ENCODE measurements around the gene UBQLNL.

Gene UBQLNL

DNA sequence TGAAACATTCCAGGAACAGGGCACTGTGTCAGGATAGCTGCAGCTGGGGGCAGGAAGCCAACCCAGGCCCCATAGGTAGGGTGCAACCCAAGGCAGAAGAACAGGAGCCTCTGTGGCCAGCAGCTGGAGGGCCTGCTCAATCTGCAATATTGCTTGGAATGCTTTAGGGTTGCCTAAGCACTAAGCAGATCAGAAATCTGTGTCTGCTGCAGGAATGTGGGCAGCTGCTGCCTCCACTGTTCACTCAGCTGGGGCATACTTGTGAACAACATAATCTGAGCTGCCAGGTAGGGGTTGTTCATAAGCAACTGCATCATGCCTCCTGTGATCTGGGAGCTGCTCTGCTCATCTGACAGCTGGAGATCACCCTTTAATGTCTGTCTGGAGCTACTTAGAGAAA lies 1.7 kb downstream of the UBQLNL start:
- TF ChIP-seq, protein P1, sequence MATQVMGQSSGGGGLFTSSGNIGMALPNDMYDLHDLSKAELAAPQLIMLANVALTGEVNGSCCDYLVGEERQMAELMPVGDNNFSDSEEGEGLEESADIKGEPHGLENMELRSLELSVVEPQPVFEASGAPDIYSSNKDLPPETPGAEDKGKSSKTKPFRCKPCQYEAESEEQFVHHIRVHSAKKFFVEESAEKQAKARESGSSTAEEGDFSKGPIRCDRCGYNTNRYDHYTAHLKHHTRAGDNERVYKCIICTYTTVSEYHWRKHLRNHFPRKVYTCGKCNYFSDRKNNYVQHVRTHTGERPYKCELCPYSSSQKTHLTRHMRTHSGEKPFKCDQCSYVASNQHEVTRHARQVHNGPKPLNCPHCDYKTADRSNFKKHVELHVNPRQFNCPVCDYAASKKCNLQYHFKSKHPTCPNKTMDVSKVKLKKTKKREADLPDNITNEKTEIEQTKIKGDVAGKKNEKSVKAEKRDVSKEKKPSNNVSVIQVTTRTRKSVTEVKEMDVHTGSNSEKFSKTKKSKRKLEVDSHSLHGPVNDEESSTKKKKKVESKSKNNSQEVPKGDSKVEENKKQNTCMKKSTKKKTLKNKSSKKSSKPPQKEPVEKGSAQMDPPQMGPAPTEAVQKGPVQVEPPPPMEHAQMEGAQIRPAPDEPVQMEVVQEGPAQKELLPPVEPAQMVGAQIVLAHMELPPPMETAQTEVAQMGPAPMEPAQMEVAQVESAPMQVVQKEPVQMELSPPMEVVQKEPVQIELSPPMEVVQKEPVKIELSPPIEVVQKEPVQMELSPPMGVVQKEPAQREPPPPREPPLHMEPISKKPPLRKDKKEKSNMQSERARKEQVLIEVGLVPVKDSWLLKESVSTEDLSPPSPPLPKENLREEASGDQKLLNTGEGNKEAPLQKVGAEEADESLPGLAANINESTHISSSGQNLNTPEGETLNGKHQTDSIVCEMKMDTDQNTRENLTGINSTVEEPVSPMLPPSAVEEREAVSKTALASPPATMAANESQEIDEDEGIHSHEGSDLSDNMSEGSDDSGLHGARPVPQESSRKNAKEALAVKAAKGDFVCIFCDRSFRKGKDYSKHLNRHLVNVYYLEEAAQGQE (IDR thresholded peaks at IDR 0.05; ENCODE audit: insufficient read depth in 1 of 2, low read depth in 2 of 2, low read length in 2 of 2), result no peak
- TF ChIP-seq TAF1 (IDR thresholded peaks at IDR 0.05; ENCODE audit: borderline replicate concordance, insufficient read depth, low read length) (no peak), POLR2AphosphoS5 (IDR thresholded peaks at IDR 0.05; ENCODE audit: low read depth, low read length) (no peak), SIN3A (IDR thresholded peaks at IDR 0.05; ENCODE audit: borderline replicate concordance, insufficient read depth, low read length) (no peak), FOXP2 (optimal IDR thresholded peaks at IDR 0.05; ENCODE audit: borderline replicate concordance, extremely low read depth, extremely low read length, insufficient read depth) (no peak)

DNA sequence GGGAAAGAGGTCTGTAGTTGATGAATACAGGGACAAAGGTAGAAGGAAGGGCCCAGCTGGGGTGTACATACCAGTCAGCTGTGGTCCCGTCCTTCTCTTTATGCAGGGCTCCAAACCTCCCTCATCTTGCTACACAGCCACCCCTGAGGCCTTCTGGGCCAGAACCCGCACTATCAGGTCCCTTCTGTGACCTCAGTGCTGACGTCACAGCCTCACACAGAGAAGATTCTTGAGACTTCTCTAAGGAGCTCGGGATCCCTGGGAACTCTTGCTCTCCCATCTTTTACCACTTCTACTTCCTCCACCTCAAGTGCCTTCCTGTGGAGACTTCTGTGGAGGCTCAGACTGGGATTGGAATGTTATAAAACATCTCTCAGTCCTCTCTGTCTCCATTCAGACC lies 6.7 kb downstream of the UBQLNL start, which contains the start of gene UBQLN3:
TSS of gene UBQLN3 (minus strand) at position 155 of the 400 bp plus-strand sequence. CDS start 399 bp downstream, outside the sequence.
- TF ChIP-seq, protein P1 (IDR thresholded peaks at IDR 0.05; ENCODE audit: insufficient read depth in 1 of 2, low read depth in 2 of 2, low read length in 2 of 2), result no peak
- no peak for TF ChIP-seq SIN3A (IDR thresholded peaks at IDR 0.05; ENCODE audit: borderline replicate concordance, insufficient read depth, low read length)

DNA sequence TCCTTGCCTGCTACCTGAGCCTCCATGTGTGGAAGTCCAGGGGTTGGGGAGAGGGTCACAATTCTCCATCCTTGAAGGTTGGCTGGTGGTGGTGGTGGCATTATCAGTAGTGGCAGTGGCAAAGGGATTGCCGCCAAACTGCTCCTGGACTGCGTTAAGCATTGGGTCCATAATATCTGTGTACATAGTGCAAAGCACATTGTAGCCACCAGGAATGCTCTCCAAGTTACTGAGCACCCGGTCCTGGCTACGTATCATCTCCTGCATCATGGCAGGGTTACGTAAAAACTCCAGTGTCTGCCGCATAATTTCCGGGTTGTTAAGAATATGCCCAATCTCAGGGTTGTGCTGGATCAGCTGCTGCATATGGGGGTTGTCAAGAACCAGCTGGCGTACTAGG lies 7.9 kb downstream of the UBQLNL start:
- no peak for TF ChIP-seq POLR2AphosphoS5 (IDR thresholded peaks at IDR 0.05; ENCODE audit: low read depth, low read length)
- no peak for TF ChIP-seq SIN3A (IDR thresholded peaks at IDR 0.05; ENCODE audit: borderline replicate concordance, insufficient read depth, low read length)
- TF ChIP-seq, protein P1 (IDR thresholded peaks at IDR 0.05; ENCODE audit: insufficient read depth in 1 of 2, low read depth in 2 of 2, low read length in 2 of 2), result no peak
- TF ChIP-seq FOXP2 (optimal IDR thresholded peaks at IDR 0.05; ENCODE audit: borderline replicate concordance, extremely low read depth, extremely low read length, insufficient read depth), result no peak
- TF ChIP-seq TAF1 (IDR thresholded peaks at IDR 0.05; ENCODE audit: borderline replicate concordance, insufficient read depth, low read length), result no peak

DNA sequence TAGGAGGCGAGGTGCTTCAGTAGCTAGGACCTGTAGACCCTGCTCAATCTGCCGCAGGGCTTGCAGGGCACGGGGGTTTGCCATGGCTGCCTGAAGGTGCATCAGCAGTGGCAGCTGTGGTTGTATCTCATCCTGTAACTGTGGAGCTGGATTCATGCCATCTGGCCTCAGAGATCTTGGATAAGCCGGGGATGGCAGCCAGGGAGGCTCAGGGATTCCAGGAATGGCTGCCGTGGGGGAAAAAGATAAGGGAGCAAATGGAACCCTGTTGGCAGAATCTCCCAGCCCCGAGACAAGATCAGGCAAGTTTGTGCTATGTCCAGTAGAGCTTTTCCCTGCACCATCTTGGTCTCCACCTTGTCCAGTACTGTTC lies 8.6 kb downstream of the UBQLNL start:
- TF ChIP-seq, protein P1 (IDR thresholded peaks at IDR 0.05; ENCODE audit: insufficient read depth in 1 of 2, low read depth in 2 of 2, low read length in 2 of 2), result no peak
- TF ChIP-seq POLR2AphosphoS5 (IDR thresholded peaks at IDR 0.05; ENCODE audit: low read depth, low read length), result no peak
- TF ChIP-seq SIN3A (IDR thresholded peaks at IDR 0.05; ENCODE audit: borderline replicate concordance, insufficient read depth, low read length), result no peak
- no peak for TF ChIP-seq FOXP2 (optimal IDR thresholded peaks at IDR 0.05; ENCODE audit: borderline replicate concordance, extremely low read depth, extremely low read length, insufficient read depth)
- no peak for TF ChIP-seq TAF1 (IDR thresholded peaks at IDR 0.05; ENCODE audit: borderline replicate concordance, insufficient read depth, low read length)

Measured in PFSK-1 (cell line).